ENCODE measurements around the gene FAM83E. TPM values are rescaled to one million over a fixed set of nuclear protein-coding genes. Genes with fewer than 3 reads are reported as not detected.

Gene FAM83E
- polyA plus RNA-seq, 3 donors = not detected

DNA sequence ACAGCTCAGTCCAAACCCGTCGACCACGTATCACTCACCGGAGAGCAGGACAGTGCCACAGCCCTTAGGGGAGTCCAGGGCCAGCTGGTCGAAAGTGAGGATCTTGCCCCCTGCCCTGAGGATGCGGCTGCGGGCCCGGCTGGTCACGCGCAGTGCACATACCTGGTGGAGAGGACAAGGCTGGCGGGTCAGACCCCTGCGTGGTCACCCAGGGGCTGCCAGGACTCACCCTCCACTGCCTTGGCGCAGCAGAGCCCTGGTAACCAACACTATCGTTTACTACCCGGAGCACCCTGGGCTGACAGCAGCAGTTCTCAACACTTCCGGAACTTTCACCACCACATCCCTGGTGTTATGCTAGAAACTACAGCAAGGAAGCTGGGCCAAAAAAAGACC, 1.2 kb upstream of the FAM83E start:
- Mint-ChIP-seq H3K36me3 (peaks cover 27 to 30% of the 10 kb centered on the region in 2 donors), H3K27me3 (ENCODE audit: low read depth in 3 of 3) (peaks cover 0 to 2% (median 0%) of the 10 kb centered on the region in 3 donors), H3K27ac (peak overlapping the region in 4 of 7 donors; percentile 10 to 72 (median 45)), H3K4me1 (peaks cover 32% of the 10 kb centered on the region), H3K9me3 (peaks cover 0 to 3% (median 0%) of the 10 kb centered on the region in 7 donors), H3K4me3 (no peak overlapping the region)
- Histone ChIP-seq H3K4me3 (replicated peaks in 1 of 3; ENCODE audit: low read depth in 2 of 3, low read length in 3 of 3) (no peak overlapping the region), H3K27ac (ENCODE audit: low read depth in 1 of 2, low read length in 2 of 2) (peak overlapping the region in 1 of 2 donors; percentile 31), H3K79me2 (ENCODE audit: insufficient read depth, low read length) (peaks cover 46% of the 10 kb centered on the region), H3K9me3 (replicated peaks in 1 of 2; ENCODE audit: control insufficient read depth in 1 of 2, insufficient read depth in 1 of 2, low read length in 2 of 2) (no peaks in the 10 kb centered on the region), H3K4me2 (replicated peaks; ENCODE audit: extremely low read depth, low read length, poor library complexity, severe bottlenecking) (no peak overlapping the region), H3K27me3 (ENCODE audit: control insufficient read depth in 2 of 2, insufficient read depth in 2 of 2, low read length in 2 of 2) (no peaks in the 10 kb centered on the region), H3K36me3 (replicated peaks in 1 of 2; ENCODE audit: control insufficient read depth in 1 of 2, insufficient read depth in 2 of 2, low read length in 2 of 2) (peaks cover 30 to 31% of the 10 kb centered on the region in 2 donors), H3K9ac (ENCODE audit: insufficient read depth, low read length, poor library complexity, severe bottlenecking) (no peak overlapping the region), H2AFZ (ENCODE audit: insufficient read depth, low read depth, low read length, poor library complexity, severe bottlenecking) (no peak overlapping the region), H4K20me1 (ENCODE audit: insufficient read depth, low read length) (peaks cover 41% of the 10 kb centered on the region), H3K4me1 (ENCODE audit: control insufficient read depth in 1 of 2, insufficient read depth in 2 of 2, low read length in 2 of 2) (peaks cover 34 to 39% of the 10 kb centered on the region in 2 donors)
- intact Hi-C loops (cut with micrococcal nuclease) = no loop called here
- TF ChIP-seq CTCF (IDR thresholded peaks at IDR 0.05) = no peak
- DNase-seq = no peak
- 93% methylated on average over 13 of the region's 16 CpGs for WGBS (ENCODE audit: insufficient coverage)

- Histone ChIP-seq H3K9ac (ENCODE audit: insufficient read depth, low read length, poor library complexity, severe bottlenecking) (no peak overlapping the region), H3K9me3 (replicated peaks in 1 of 2; ENCODE audit: control insufficient read depth in 1 of 2, insufficient read depth in 1 of 2, low read length in 2 of 2) (no peaks in the 10 kb centered on the region), H4K20me1 (ENCODE audit: insufficient read depth, low read length) (peaks cover 41% of the 10 kb centered on the region), H3K79me2 (ENCODE audit: insufficient read depth, low read length) (peaks cover 41% of the 10 kb centered on the region), H3K27me3 (ENCODE audit: control insufficient read depth in 2 of 2, insufficient read depth in 2 of 2, low read length in 2 of 2) (no peaks in the 10 kb centered on the region), H3K4me1 (ENCODE audit: control insufficient read depth in 1 of 2, insufficient read depth in 2 of 2, low read length in 2 of 2) (peaks cover 28 to 33% of the 10 kb centered on the region in 2 donors), H3K4me2 (replicated peaks; ENCODE audit: extremely low read depth, low read length, poor library complexity, severe bottlenecking) (no peak overlapping the region), H3K27ac (ENCODE audit: low read depth in 1 of 2, low read length in 2 of 2) (no peak overlapping the region), H2AFZ (ENCODE audit: insufficient read depth, low read depth, low read length, poor library complexity, severe bottlenecking) (no peak overlapping the region), H3K4me3 (replicated peaks in 1 of 3; ENCODE audit: low read depth in 2 of 3, low read length in 3 of 3) (no peak overlapping the region), H3K36me3 (replicated peaks in 1 of 2; ENCODE audit: control insufficient read depth in 1 of 2, insufficient read depth in 2 of 2, low read length in 2 of 2) (peaks cover 30 to 31% of the 10 kb centered on the region in 2 donors)
- H3K4me1 Mint-ChIP-seq = peaks cover 32% of the 10 kb centered on the region
- peak overlapping the region in 3 of 7 donors; percentile 7 to 72 (median 10) for H3K27ac Mint-ChIP-seq
- H3K4me3 Mint-ChIP-seq = no peak overlapping the region
- H3K27me3 Mint-ChIP-seq (ENCODE audit: low read depth in 3 of 3) = peaks cover 0 to 2% (median 0%) of the 10 kb centered on the region in 3 donors
- H3K36me3 Mint-ChIP-seq = peaks cover 27 to 30% of the 10 kb centered on the region in 2 donors
- intact Hi-C loops (cut with micrococcal nuclease) = no loop called here
- no peak for TF ChIP-seq CTCF (IDR thresholded peaks at IDR 0.05)
- 92% methylated on average over 5 of the region's 19 CpGs for WGBS (ENCODE audit: insufficient coverage)
- DNase-seq = no peak
- peaks cover 0 to 3% (median 0%) of the 10 kb centered on the region in 7 donors for H3K9me3 Mint-ChIP-seq
Observed at GRCh38 chr19:48615231-48616040, 560 bp upstream of the FAM83E start.
